ENCODE results near the gene NUP85.

DNA sequence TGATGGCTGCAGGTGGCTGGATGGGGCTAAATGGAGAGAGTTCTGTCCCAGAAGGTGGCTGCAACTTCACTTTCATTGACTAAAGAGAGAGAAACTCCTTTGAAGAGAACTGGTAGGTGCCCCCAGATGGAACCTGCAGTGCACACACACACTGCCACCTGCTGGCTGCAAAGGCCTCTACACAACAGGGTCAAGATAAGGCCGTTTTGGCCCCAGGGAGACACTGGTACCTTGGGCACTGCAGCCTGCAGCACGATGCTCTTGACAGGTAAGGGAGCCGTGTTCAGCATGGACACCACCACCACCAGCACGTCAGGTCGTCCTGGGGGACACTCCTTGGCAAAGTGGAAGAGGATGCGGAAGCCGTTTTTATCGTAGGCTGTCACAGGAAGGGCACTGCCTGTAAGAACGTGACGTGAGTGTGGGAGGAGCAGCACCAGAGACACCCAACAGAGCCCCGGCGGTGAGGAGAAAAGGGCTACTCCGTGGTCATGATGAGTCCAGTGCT, 33.3 kb downstream of the NUP85 start:
- no peak for TF ChIP-seq POLR2A (IDR thresholded peaks at IDR 0.05)
- TF ChIP-seq, protein P1, sequence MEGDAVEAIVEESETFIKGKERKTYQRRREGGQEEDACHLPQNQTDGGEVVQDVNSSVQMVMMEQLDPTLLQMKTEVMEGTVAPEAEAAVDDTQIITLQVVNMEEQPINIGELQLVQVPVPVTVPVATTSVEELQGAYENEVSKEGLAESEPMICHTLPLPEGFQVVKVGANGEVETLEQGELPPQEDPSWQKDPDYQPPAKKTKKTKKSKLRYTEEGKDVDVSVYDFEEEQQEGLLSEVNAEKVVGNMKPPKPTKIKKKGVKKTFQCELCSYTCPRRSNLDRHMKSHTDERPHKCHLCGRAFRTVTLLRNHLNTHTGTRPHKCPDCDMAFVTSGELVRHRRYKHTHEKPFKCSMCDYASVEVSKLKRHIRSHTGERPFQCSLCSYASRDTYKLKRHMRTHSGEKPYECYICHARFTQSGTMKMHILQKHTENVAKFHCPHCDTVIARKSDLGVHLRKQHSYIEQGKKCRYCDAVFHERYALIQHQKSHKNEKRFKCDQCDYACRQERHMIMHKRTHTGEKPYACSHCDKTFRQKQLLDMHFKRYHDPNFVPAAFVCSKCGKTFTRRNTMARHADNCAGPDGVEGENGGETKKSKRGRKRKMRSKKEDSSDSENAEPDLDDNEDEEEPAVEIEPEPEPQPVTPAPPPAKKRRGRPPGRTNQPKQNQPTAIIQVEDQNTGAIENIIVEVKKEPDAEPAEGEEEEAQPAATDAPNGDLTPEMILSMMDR (IDR thresholded peaks at IDR 0.05) = peak; percentile 61 to 81 (median 76)
